K562 (cell line): Measurements from ENCODE around the gene HJV. TPM values are rescaled to one million over a fixed set of nuclear protein-coding genes. Genes with fewer than 3 reads are reported as not detected.

ENCODE experiments used
- ARID1B ChIP-seq: fragments of 450-650 bp; IDR thresholded peaks from 2 replicates; pipeline ENCODE4 v1.6.1; 2016; ENCODE audit warnings: antibody characterized with exemption, mild to moderate bottlenecking, inconsistent platforms
- CCNT2 ChIP-seq: IDR thresholded peaks from 2 replicates; pipeline ENCODE4 v1.6.1; 2011; ENCODE audit warnings: borderline replicate concordance, low read depth, mild to moderate bottlenecking, moderate library complexity, mixed read lengths, low read length; ENCODE audit not compliant: insufficient read length; ENCODE audit errors: extremely low read depth
- FOXK1 ChIP-seq: sonication (generic); formaldehyde crosslinking; IDR thresholded peaks from 2 replicates; pipeline ENCODE4 v1.8.0; 2022; ENCODE audit warnings: missing genetic modification reagents, mild to moderate bottlenecking, borderline replicate concordance
- GTF2E2 ChIP-seq: fragments of 200-800 bp; sonication (Bioruptor generic); IDR thresholded peaks from 2 replicates; pipeline ENCODE4 v1.6.1; 2016; ENCODE audit warnings: missing genetic modification characterization, missing compliant biosample characterization
- MCM3 ChIP-seq: fragments of 450-650 bp; IDR thresholded peaks from 2 replicates; pipeline ENCODE4 v1.6.1; 2016
- PML ChIP-seq: IDR thresholded peaks from 2 replicates; pipeline ENCODE4 v1.6.1; 2012; ENCODE audit warnings: low read length, inconsistent platforms
- SRF ChIP-seq, 2 experiments: fragments of 250-450, 450-650 bp in 1 of 2; sonication (Bioruptor Pico) in 1 of 2; sonication (generic) in 1 of 2; formaldehyde crosslinking; IDR thresholded peaks; 2 replicates each; pipeline versions ENCODE4 v1.5.0 to v1.5.1; 2020 to 2022; ENCODE audit warnings: mild to moderate bottlenecking in 1 of 2, missing genetic modification reagents in 1 of 2
- SRSF9 ChIP-seq: fragments of 200-400 bp; formaldehyde crosslinking; IDR thresholded peaks from 2 replicates; pipeline ENCODE4 v1.6.1; 2017; ENCODE audit warnings: low read depth, low read length, borderline replicate concordance
- ZNF717 ChIP-seq: fragments of 250-450 bp; sonication (Bioruptor Pico); IDR thresholded peaks from 2 replicates; pipeline ENCODE4 v1.5.0; 2021
- polyA plus RNA-seq, 8 experiments: library from polyadenylated mRNA; depleted of rRNA in 4 of 8; stranded (reverse) in 5 of 8; unstranded in 3 of 8; fragments of >200 nt; fragmentation: Nextera tagmentation in 2 of 8; fragmentation: Illumina TruSeq in 1 of 8; extraction: Ambion mirVana in 2 of 8; extraction: Trizol in 1 of 8; gene quantifications; 2 replicates each; pipeline versions ENCODE4 v1.2.1 to v1.2.3, GENCODE V29; 2011 to 2014; ENCODE audit warnings: inconsistent platforms in 1 of 8, missing spikeins in 1 of 8
- total RNA-seq, 7 experiments: library from RNA; depleted of rRNA in 6 of 7; stranded (reverse); fragments of >200 nt in 6 of 7; fragmentation: Illumina TruSeq in 2 of 7; extraction: Trizol in 2 of 7; gene quantifications; 2 replicates each; pipeline versions ENCODE4 v1.2.1 to v1.2.3, GENCODE V29; 2011 to 2021; ENCODE audit warnings: low replicate concordance in 1 of 7
- TF ChIP-seq, protein P1 (sequence below), 2 experiments: IDR thresholded peaks; 2 replicates each; pipeline ENCODE4 v1.6.1; 2012; ENCODE audit warnings: improper control_type of control experiment in 2 of 2, low read depth in 2 of 2, low read length in 2 of 2, borderline replicate concordance in 1 of 2
- TF ChIP-seq, protein P2 (sequence below): IDR thresholded peaks from 3 replicates; pipeline ENCODE4 v1.6.1; 2011; ENCODE audit warnings: borderline replicate concordance, mild to moderate bottlenecking, moderate library complexity; ENCODE audit not compliant: insufficient read length; ENCODE audit errors: extremely low read depth
- TF ChIP-seq, protein P3 (sequence below): sonication (generic); formaldehyde crosslinking; IDR thresholded peaks from 2 replicates; pipeline ENCODE4 v1.8.0; 2022; ENCODE audit warnings: mild to moderate bottlenecking, missing genetic modification reagents
- TF ChIP-seq, protein P4 (sequence below): fragments of 200-800 bp; sonication (Bioruptor generic); IDR thresholded peaks from 2 replicates; pipeline ENCODE4 v1.6.1; 2016; ENCODE audit warnings: missing genetic modification characterization, missing compliant biosample characterization
- TF ChIP-seq, protein P5 (sequence below): fragments of 250-450 bp; sonication (Bioruptor Pico); IDR thresholded peaks from 2 replicates; pipeline ENCODE4 v1.4.0; 2020; ENCODE audit warnings: mild to moderate bottlenecking, moderate library complexity

Gene HJV
- total and polyA plus RNA-seq, 9 of the 15 experiments (the other 6 are each of a cell fraction or from before 2014, with no cell fraction given), result 1.0 to 6.6 (median 2.4) TPM

DNA sequence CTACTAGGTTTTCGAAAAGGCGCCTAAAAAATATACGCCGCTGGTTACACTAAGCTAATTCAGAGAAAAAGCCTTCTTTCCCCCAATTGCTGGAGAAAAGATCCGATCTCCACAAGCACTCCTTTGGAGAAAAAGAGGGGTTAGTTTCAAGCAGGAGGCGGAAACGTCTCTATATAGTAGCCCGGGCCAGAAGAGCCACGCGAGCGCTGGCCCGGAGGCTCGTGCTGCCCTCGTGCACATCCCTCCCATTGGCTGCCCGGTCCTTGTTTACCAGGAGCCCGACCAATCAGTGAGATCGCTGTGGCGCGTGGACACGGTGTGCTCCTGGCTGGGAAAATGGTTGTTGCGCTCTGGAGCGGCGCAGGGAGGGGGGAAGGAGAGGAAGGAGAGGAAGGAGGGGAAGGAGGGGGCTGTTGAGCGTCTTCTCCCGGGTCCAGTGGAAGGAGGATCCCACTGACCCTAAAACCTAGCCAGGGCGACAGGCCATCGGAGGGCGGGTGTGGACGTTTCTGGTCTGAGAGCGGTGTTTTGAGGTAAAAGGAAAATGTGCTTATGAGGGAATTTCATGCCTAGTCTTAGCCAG, 25.0 kb downstream of the HJV start, which contains the start of gene TXNIP (continued):
- TF ChIP-seq PML (peak; percentile 98), FOXK1 (CRISPR knock-in tag) (peak; percentile 100), SRSF9 (no peak), CCNT2 (peak; percentile 98), MCM3 (no peak), ARID1B (peak; percentile 64), ZNF717 (CRISPR knock-in tag) (no peak), SRF (CRISPR knock-in tag; IDR thresholded peaks at IDR 0.05) (no peak; a peak in 1 of 4 replicates), GTF2E2 (tag) (peak; percentile 100)
- TF ChIP-seq, protein P1, sequence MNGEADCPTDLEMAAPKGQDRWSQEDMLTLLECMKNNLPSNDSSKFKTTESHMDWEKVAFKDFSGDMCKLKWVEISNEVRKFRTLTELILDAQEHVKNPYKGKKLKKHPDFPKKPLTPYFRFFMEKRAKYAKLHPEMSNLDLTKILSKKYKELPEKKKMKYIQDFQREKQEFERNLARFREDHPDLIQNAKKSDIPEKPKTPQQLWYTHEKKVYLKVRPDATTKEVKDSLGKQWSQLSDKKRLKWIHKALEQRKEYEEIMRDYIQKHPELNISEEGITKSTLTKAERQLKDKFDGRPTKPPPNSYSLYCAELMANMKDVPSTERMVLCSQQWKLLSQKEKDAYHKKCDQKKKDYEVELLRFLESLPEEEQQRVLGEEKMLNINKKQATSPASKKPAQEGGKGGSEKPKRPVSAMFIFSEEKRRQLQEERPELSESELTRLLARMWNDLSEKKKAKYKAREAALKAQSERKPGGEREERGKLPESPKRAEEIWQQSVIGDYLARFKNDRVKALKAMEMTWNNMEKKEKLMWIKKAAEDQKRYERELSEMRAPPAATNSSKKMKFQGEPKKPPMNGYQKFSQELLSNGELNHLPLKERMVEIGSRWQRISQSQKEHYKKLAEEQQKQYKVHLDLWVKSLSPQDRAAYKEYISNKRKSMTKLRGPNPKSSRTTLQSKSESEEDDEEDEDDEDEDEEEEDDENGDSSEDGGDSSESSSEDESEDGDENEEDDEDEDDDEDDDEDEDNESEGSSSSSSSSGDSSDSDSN (IDR thresholded peaks at IDR 0.05; ENCODE audit: borderline replicate concordance in 1 of 2, low read depth in 2 of 2, low read length in 2 of 2), result peak in 1 of 2 experiments; percentile 68; a peak in 2 of 4 replicates
- TF ChIP-seq, protein P2, sequence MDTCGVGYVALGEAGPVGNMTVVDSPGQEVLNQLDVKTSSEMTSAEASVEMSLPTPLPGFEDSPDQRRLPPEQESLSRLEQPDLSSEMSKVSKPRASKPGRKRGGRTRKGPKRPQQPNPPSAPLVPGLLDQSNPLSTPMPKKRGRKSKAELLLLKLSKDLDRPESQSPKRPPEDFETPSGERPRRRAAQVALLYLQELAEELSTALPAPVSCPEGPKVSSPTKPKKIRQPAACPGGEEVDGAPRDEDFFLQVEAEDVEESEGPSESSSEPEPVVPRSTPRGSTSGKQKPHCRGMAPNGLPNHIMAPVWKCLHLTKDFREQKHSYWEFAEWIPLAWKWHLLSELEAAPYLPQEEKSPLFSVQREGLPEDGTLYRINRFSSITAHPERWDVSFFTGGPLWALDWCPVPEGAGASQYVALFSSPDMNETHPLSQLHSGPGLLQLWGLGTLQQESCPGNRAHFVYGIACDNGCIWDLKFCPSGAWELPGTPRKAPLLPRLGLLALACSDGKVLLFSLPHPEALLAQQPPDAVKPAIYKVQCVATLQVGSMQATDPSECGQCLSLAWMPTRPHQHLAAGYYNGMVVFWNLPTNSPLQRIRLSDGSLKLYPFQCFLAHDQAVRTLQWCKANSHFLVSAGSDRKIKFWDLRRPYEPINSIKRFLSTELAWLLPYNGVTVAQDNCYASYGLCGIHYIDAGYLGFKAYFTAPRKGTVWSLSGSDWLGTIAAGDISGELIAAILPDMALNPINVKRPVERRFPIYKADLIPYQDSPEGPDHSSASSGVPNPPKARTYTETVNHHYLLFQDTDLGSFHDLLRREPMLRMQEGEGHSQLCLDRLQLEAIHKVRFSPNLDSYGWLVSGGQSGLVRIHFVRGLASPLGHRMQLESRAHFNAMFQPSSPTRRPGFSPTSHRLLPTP, result no peak
- TF ChIP-seq, protein P3, sequence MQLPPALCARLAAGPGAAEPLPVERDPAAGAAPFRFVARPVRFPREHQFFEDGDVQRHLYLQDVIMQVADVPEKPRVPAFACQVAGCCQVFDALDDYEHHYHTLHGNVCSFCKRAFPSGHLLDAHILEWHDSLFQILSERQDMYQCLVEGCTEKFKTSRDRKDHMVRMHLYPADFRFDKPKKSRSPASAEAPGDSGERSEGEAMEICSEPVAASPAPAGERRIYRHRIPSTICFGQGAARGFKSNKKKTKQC (CRISPR knock-in tag), result peak; percentile 78; the same call in 1 of the 2 replicates
- TF ChIP-seq, protein P4, sequence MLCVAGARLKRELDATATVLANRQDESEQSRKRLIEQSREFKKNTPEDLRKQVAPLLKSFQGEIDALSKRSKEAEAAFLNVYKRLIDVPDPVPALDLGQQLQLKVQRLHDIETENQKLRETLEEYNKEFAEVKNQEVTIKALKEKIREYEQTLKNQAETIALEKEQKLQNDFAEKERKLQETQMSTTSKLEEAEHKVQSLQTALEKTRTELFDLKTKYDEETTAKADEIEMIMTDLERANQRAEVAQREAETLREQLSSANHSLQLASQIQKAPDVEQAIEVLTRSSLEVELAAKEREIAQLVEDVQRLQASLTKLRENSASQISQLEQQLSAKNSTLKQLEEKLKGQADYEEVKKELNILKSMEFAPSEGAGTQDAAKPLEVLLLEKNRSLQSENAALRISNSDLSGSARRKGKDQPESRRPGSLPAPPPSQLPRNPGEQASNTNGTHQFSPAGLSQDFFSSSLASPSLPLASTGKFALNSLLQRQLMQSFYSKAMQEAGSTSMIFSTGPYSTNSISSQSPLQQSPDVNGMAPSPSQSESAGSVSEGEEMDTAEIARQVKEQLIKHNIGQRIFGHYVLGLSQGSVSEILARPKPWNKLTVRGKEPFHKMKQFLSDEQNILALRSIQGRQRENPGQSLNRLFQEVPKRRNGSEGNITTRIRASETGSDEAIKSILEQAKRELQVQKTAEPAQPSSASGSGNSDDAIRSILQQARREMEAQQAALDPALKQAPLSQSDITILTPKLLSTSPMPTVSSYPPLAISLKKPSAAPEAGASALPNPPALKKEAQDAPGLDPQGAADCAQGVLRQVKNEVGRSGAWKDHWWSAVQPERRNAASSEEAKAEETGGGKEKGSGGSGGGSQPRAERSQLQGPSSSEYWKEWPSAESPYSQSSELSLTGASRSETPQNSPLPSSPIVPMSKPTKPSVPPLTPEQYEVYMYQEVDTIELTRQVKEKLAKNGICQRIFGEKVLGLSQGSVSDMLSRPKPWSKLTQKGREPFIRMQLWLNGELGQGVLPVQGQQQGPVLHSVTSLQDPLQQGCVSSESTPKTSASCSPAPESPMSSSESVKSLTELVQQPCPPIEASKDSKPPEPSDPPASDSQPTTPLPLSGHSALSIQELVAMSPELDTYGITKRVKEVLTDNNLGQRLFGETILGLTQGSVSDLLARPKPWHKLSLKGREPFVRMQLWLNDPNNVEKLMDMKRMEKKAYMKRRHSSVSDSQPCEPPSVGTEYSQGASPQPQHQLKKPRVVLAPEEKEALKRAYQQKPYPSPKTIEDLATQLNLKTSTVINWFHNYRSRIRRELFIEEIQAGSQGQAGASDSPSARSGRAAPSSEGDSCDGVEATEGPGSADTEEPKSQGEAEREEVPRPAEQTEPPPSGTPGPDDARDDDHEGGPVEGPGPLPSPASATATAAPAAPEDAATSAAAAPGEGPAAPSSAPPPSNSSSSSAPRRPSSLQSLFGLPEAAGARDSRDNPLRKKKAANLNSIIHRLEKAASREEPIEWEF (CRISPR knock-in tag), result no peak
- TF ChIP-seq, protein P5, sequence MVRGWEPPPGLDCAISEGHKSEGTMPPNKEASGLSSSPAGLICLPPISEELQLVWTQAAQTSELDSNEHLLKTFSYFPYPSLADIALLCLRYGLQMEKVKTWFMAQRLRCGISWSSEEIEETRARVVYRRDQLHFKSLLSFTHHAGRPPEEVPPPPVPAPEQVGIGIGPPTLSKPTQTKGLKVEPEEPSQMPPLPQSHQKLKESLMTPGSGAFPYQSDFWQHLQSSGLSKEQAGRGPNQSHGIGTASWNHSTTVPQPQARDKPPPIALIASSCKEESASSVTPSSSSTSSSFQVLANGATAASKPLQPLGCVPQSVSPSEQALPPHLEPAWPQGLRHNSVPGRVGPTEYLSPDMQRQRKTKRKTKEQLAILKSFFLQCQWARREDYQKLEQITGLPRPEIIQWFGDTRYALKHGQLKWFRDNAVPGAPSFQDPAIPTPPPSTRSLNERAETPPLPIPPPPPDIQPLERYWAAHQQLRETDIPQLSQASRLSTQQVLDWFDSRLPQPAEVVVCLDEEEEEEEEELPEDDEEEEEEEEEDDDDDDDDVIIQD (CRISPR knock-in tag), result no peak
